GM10266 (cell line): ENCODE data around the gene SHISA9.

Experiments
- DNase-seq: peaks from one replicate; pipeline ENCODE4 v3.0.0; 2012; ENCODE audit errors: extremely low spot score
- CTCF ChIP-seq: IDR thresholded peaks from 2 replicates; pipeline ENCODE4 v1.5.1; 2012; ENCODE audit warnings: mild to moderate bottlenecking, low read depth; ENCODE audit not compliant: control insufficient read depth, insufficient read depth; ENCODE audit errors: missing control alignments

Gene SHISA9

GRCh38 chr16:13084331-13084730 is 182.9 kb downstream of the SHISA9 start:
- DNase-seq, result no peak
- TF ChIP-seq CTCF, result no peak

- TF ChIP-seq CTCF, result no peak
- DNase-seq, result no peak
Observed at GRCh38 chr16:13093661-13094060, 192.3 kb downstream of the SHISA9 start.

- no peak for TF ChIP-seq CTCF
- no peak for DNase-seq
Observed at GRCh38 chr16:13095061-13095460, 193.7 kb downstream of the SHISA9 start.

- TF ChIP-seq CTCF, result no peak
- DNase-seq, result no peak
Observed at GRCh38 chr16:13098536-13098935, 197.1 kb downstream of the SHISA9 start.

GRCh38 chr16:13099822-13100221 is 198.4 kb downstream of the SHISA9 start:
- no peak for TF ChIP-seq CTCF
- DNase-seq, result no peak

GRCh38 chr16:13100970-13101369 is 199.6 kb downstream of the SHISA9 start:
- TF ChIP-seq CTCF, result no peak
- DNase-seq, result no peak

- DNase-seq, result no peak
- no peak for TF ChIP-seq CTCF
Observed at GRCh38 chr16:13101828-13102227, 200.4 kb downstream of the SHISA9 start.
